Epidermal melanocyte (primary cell): ENCODE results near the gene SNAI3.

Experiments
- DNase-seq: peaks from one replicate; pipeline ENCODE4 v3.0.0; 2011; ENCODE audit warnings: low spot score; ENCODE audit not compliant: insufficient read length

SNAI3 gene

GRCh38 chr16:88705801-88706228 lies 19.5 kb upstream of the SNAI3 start:
- no peak for DNase-seq

GRCh38 chr16:88705076-88705684 lies 18.9 kb upstream of the SNAI3 start:
- no peak for DNase-seq

DNA sequence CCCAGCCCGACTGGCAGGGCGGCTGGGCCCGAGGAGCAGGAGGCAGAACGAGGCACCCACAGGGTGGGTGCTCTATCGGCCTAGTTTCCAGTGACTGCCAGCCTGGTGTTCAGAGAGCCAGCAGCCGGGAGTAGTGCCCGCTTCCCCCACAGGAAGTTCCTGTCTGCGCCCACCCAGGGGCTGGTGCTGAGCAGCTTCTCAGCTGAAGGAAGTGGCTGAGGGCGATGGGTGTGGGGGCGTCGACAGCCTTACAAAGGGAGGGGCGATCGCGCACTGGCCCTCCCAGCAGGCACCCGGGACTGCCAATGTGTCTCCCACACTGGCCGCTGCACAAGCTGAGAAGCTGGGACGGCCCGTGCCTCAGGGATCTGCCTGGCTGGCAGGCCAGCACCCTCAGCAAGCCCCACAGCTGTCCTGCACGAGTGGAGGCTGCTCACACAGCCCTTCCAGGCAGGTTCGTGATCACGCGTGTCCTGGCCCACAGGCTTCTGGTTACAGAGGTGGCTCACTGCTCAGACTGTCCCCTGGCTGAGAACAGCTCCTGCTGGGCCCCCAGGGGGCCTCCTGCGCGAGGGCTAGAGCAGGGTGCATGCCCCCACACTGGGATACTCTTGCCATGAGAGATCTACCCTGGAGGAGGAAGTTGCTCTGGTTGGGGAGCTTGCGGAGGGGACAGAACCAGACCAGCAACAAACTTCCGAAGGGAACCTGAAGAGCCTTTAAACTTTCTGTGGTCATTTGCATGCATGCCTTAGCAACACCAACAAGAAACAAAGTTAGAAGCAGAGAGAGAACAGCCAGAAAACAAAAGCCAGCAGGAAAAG lies 17.4 kb upstream of the SNAI3 start:
- no peak for DNase-seq

DNA sequence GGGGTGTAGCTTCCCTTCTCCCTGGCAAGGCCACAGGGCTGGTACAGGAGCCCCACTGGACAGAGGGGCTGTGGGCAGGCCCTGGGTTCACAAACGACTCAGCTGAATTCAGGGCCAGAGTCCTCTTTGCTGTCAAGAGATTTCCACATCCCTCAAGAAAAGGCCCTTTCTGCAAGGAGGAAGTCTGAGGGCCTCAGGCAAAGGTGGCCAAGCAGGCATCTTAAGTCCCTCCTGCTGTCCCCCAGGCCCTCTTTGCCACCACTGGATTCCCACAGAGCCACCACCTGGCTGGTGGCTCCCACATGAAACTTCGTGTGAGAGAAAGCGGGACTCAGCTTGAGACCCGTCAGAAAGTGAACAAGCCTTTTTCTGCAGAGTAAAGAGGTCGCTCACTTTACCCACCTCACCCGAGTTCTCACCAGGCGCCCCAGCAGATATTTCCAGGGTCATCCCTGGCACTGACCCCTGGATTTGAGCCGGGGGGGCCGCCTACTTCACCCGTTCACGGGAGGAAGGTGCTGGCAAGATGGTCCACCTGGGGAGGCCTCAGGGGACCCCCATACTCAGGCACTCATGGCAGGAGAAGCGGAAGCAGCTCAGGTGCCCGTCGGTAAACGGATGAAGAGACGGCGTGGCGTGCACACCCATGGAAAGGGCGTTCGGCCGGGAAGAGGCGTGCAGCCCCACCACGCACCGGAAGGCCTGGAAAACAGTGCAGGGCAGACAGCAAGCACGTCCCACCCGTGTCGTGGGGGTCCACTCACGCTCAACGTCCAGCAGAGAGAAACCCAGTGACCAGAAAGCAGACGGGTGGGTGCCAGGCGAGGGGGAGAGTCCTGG lies 16.3 kb upstream of the SNAI3 start:
- DNase-seq: no peak

DNA sequence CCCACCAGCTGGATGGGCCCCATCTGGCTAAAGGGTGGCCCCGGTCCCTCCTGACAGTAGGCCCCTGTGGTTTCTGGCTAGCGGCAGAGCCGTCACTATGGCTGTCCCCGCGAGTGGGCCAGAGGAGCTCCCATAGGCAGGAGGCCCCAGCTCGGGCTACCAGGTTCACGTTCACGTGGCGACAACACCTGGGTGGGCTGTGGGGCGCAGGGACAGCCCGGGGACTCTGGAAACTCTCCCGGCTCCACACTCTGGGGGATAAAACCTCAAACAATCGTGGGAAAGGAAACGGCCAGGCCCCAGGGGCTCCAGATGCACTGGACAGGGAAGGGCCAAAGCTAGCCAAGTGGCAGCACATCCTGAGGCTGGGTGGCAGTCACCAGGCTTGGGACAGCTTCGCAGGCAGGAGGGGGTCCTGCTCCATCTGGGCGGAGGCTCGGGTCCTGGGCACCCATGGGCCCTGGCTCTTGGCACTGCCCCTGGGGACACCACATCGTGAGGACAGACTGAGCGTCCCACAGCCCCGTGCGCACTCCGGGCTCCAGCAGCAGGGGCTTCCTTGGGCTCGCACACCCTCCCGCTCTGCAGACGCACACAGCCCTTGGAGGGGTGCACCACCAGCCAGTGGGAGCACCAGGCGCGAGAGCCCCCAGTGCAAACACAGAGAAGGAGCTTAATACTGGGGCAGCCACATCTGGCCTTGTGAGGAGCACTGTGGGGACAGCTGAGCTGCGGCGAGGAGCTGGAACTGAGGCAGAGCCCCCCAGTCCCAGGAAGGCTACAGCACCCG lies 15.5 kb upstream of the SNAI3 start:
- DNase-seq: no peak

GRCh38 chr16:88700636-88701482 lies 14.6 kb upstream of the SNAI3 start:
- DNase-seq: peak; percentile 74

DNA sequence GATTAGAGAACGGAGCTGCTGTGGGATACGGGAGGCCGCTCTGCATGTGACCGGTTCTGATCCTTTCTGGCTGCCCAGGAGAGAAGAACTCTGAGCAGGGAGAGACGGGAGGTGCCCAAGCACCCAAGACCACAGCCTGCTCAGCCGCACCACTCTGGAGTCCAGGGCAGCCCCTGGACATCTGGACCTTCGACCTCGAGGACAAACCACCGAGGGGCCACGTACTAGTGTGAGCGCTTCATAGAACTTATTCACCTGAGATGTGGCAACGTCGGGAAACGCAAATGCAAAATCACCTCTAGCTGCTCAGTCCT lies 14.0 kb upstream of the SNAI3 start:
- no peak for DNase-seq

- no peak for DNase-seq
Measured at GRCh38 chr16:88699180-88699579, 12.9 kb upstream of the SNAI3 start.

DNA sequence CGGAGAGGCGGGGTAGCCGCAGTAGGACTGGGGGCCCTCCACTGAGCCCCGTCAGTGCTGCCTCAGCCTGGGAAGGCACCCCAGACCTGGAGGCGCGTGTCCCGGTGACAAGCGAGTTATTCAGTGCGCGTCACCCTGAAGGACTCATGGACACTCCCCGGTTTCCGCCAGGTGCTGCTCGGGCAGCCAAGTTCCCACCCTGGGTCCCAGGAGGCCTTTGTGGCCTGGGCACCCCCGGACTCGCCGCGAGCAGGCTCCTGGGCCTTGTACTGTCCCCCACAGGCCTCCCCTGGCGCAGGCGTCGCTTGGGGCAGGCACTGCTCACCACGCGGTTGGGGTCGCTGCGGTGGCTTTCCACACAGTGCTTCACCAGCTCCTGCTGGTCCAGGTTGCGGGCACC lies 12.3 kb upstream of the SNAI3 start:
- no peak for DNase-seq

DNA sequence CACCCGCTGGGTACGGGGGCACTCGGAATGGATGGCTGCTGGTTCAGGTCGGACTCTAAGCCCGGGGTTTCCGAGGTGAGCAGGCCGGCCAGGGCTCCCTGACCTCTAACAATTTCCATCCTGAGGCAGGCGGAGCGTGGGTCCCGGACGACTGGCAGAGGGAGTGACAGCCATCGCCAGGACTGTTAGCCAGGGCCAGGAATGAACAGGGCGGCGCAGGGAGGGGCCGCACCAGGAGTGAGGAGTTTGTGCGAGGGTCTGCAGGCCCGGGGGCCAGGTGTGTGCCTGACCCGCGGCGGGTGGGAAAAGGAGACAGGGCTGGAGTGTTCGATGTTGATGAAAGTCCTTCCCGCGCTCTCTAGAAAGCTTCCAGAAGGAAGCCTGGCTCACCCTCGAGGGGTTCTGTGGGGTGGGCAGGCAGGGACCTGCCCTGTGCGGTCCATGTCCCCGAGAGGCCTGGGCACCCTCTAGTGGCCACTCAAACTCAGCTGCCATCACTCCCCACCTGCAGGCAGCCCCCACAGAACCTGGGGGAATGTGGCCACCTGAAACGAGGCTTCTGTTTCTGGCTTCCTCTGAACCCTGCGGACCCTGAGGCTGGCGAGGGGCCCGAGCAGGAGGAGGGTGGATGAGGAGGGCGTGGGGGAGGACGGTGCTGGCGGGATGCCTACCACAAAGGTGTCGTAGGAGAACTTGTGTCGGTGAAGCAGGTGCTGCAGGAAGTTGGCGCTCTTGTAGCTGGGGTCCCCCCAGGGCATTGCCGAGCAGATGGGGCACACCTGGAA lies 11.7 kb upstream of the SNAI3 start:
- no peak for DNase-seq

DNA sequence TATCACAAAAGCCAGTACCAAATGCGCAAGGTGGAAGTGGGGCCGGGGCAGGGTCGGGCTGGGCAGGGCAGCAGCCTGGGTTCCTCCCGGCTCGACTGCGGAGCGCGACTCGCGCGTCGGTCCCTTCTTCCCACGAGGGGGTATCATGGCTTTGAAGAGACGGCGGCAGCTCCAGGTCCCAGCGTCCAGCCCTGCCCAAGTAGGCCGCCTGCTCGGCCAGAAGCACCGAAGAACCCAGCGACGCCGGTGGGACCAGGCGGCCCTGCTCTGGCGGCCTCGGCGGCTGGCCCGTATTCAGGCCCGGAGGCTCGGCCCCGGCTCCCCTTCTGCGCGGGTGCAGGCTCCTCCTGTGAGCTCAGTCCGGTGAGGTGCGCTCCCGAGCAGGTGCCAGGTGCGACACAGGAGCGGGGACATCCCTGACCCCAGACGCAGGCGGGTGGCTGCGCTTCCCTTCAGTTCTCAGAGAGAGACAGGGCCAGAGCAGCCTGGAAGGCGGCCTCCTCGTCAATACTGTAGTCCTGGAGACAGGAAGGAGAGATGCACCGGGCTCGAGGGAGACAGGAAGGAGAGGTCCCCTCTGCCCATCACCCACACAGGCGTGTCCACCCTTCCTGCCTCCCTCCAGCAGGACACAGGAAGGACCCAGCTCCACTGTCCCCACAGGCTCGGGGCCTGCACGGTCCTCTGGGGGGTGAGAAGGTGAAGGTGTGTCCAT lies 11.0 kb upstream of the SNAI3 start:
- DNase-seq: no peak

DNA sequence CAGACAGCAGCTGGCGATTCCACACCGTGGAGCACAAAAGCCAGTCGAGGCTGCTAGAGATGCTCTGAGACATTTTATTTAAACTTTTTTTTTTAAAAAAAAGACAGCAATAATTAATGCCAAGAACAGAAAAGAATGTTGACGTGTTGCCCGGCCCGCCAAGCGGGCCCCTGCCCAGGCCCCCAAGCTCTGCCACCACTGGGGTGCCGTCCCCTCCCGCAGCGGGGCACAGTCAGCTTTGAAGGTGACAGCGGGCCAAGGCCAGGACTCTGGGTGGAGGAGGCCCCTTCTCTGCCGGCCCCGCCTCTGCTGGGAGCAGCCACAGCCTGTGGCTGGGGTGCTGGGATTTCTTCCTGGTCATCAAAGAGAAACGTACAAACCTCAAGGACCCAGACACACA lies 10.1 kb upstream of the SNAI3 start:
- no peak for DNase-seq

- no peak for DNase-seq
Measured at GRCh38 chr16:88695753-88696152, 9.4 kb upstream of the SNAI3 start.

DNA sequence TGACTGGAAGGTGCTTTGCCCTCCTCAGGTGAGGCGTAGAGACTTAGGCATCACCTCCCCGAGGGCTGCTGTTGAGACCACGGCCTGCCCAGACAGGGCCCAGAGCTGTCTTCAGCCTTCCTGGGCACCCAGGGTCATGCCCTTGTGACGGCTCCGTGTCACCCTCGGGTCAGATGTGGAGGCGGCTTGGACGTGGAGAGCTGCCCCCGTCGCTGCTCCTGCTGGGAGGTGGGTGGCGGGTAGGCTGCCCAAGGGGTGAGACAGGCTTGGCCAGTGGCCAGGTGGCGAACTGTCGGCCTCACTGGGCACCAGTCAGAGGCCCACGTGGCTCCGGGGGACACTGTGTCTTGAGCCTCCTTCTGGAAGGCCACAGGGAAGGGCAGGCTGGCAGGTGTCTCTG lies 8.9 kb upstream of the SNAI3 start:
- DNase-seq: no peak

DNA sequence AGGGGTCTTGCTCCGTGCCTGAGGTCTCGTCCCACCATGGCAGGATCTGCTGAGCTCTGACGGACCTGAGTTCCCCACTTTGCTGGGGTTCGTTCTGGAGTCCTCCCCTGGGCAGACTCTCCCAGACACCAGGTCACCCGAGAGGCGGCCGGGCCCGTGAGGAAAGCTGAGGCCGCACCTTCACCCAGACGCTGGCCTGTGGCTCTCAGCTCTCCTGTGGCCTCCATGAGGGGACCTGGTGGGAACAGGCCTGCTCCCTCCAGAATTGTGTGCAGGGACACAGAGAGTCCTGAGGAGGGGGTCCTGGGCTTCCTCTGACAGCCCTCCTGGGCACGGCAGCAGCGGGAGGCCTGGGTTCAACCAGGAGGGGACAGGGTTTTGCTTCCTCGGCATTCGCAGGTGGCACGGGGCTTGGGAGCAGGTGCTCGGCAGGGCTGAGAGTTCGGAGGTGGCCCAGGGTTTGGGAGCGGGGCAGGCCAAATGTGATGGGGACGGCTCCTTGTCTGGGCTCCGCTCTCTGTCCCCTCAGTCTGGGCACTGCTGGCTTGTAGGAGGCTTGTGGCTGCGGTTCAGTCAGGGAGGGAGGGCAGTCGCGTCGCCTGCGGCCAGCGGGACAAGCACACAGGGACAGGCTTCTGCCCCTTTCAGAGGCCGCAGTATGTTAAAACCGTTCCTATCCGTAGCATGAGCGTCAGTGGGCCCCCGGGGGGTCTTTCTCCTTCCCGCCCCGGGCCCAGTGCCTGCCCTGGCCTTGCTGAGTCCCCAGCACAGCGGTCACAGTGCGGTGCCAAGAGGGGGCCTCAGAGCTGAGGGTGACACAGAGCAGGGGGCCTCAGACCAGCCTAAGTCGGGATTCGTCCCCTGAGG lies 8.1 kb upstream of the SNAI3 start:
- DNase-seq: no peak

GRCh38 chr16:88693420-88694177 lies 7.3 kb upstream of the SNAI3 start:
- no peak for DNase-seq

DNA sequence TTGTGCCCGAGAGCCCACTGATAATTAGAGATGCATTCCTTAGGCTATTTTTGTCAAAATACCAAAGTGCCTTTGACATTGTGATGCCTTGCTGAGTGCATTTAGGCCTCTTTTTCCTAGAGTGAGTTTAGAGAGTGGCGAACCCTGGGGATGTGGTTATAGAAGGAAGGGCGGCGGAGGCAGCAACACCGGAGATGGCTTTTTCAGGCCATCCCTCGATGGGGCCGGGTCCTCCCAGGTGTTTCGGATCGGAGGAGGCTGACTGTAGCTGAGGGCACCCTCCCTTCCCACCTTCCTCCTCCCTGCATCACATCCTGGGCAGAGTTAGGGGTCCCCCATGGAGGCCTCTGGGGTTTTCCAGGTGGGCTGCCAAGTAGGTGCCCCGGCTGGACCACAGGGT lies 6.6 kb upstream of the SNAI3 start:
- DNase-seq: no peak
